Gastrocnemius medialis (tissue), 4 donors: ENCODE results near the gene ADAM22. TPM values are rescaled to one million over a fixed set of nuclear protein-coding genes. Genes with fewer than 3 reads are reported as not detected.

Experiments
- ATAC-seq, 2 donors: fragments of 150-250 bp; one replicate each; pipeline ENCODE4 v1.9.1; 2016
- DNase-seq, 2 donors: peaks; one replicate each; pipeline ENCODE4 v3.0.0-alpha.2; 2019
- H3K27ac ChIP-seq, 4 donors: fragments of 200-600 bp; sonication (generic); 1 replicate in 1 of 4; 2 replicates in 3 of 4; pipeline ENCODE4 v1.5.1; 2016 to 2018; ENCODE audit warnings: mild to moderate bottlenecking in 2 of 4, moderate library complexity in 1 of 4
- H3K27me3 ChIP-seq, 3 donors: fragments of 200-600 bp; sonication (generic) in 2 of 3; 1 replicate in 1 of 3; 2 replicates in 2 of 3; pipeline versions ENCODE4 v1.5.1 to v1.6.0; 2016 to 2019; ENCODE audit warnings: mild to moderate bottlenecking in 1 of 3, moderate library complexity in 1 of 3
- H3K36me3 ChIP-seq, 2 donors: fragments of 200-600 bp; sonication (generic) in 1 of 2; one replicate each; pipeline ENCODE4 v1.5.1; 2017 to 2018
- H3K4me1 ChIP-seq, 2 donors: fragments of 200-600 bp; sonication (generic) in 1 of 2; one replicate each; pipeline ENCODE4 v1.5.1; 2016 to 2017; ENCODE audit warnings: mild to moderate bottlenecking in 2 of 2
- H3K4me3 ChIP-seq, 4 donors: fragments of 200-600 bp; sonication (generic) in 3 of 4; 1 replicate in 1 of 4; 2 replicates in 3 of 4; pipeline ENCODE4 v1.5.1; 2016 to 2019; ENCODE audit warnings: mild to moderate bottlenecking in 2 of 4
- H3K9me3 ChIP-seq, 3 donors: fragments of 200-600 bp; sonication (generic) in 2 of 3; 1 replicate in 1 of 3; 2 replicates in 2 of 3; pipeline ENCODE4 v1.5.1; 2016 to 2019
- POLR2A ChIP-seq, 2 donors: fragments of 450-650 bp; IDR thresholded peaks; one replicate each; pipeline ENCODE4 v1.6.1; 2017; ENCODE audit warnings: antibody characterized with exemption in 2 of 2, mild to moderate bottlenecking in 2 of 2, moderate library complexity in 2 of 2
- in situ Hi-C, 4 donors: fragments of 200-750 bp; cut with MboI; loops; one replicate each; pipeline versions ENCODE4 v1.15.0 to v1.8.0; 2017; ENCODE audit warnings: low sequenced_read_pairs in 4 of 4
- intact Hi-C: fragments of 100-400 bp; cut with DNase I; formaldehyde crosslinking; loops from one replicate; pipeline ENCODE4 v1.15.1; 2023; ENCODE audit warnings: low total_unique reads
- total RNA-seq, 4 donors: library from RNA; depleted of rRNA; stranded (reverse); fragments of >200 nt; gene quantifications; one replicate each; pipeline versions ENCODE4 v1.1.0 to v1.2.3, GENCODE V29; 2016
- TF ChIP-seq, protein P1 (sequence below), 5 experiments: fragments of 450-650 bp in 3 of 5; fragments of 200-600 bp in 2 of 5; sonication (generic) in 2 of 5; IDR thresholded peaks in 4 of 5; conservative IDR thresholded peaks in 1 of 5; 1 replicate in 4 of 5; 2 replicates in 1 of 5; pipeline ENCODE4 v1.5.1; 2016 to 2019; ENCODE audit warnings: antibody characterized with exemption in 5 of 5, mild to moderate bottlenecking in 3 of 5, moderate library complexity in 3 of 5

The ADAM22 gene
- total RNA-seq, 4 donors from 2014 or later = 0.07 to 0.31 (median 0.14) TPM

DNA sequence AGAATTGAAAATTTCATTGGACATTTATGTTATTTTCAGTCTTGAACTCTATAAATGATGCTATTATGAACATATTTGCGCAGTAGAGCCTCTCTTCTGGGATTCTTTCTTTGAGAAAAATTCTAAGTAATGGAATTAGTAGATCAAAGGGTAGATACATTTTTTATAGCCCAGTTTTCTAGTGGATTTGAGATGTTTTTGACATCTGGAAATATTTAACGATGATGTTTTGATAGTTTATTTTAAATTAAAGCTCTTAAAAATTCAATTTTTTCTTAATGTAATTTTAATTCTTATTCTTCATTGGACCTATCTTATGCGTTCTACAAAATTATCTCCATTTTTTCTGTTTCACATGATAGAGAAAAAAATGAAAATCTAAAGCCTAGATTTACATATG lies 103.0 kb downstream of the ADAM22 start:
- in situ Hi-C loops = no loop called here
- H3K9me3 ChIP-seq = no peaks in the 10 kb centered on the region
- H3K36me3 ChIP-seq = no peaks in the 10 kb centered on the region
- H3K4me1 ChIP-seq = no peaks in the 10 kb centered on the region
- ATAC-seq (no peak), DNase-seq (no peak)
- no peaks in the 10 kb centered on the region for H3K27me3 ChIP-seq
- no peak overlapping the region for H3K4me3 ChIP-seq
- intact Hi-C loops = no loop called here
- H3K27ac ChIP-seq = no peak overlapping the region
- TF ChIP-seq POLR2A (IDR thresholded peaks at IDR 0.05) = no peak
- TF ChIP-seq, protein P1, sequence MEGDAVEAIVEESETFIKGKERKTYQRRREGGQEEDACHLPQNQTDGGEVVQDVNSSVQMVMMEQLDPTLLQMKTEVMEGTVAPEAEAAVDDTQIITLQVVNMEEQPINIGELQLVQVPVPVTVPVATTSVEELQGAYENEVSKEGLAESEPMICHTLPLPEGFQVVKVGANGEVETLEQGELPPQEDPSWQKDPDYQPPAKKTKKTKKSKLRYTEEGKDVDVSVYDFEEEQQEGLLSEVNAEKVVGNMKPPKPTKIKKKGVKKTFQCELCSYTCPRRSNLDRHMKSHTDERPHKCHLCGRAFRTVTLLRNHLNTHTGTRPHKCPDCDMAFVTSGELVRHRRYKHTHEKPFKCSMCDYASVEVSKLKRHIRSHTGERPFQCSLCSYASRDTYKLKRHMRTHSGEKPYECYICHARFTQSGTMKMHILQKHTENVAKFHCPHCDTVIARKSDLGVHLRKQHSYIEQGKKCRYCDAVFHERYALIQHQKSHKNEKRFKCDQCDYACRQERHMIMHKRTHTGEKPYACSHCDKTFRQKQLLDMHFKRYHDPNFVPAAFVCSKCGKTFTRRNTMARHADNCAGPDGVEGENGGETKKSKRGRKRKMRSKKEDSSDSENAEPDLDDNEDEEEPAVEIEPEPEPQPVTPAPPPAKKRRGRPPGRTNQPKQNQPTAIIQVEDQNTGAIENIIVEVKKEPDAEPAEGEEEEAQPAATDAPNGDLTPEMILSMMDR (IDR thresholded peaks at IDR 0.05 in 4 of 5, conservative IDR thresholded peaks at IDR 0.05 in 1 of 5) = no peak

DNA sequence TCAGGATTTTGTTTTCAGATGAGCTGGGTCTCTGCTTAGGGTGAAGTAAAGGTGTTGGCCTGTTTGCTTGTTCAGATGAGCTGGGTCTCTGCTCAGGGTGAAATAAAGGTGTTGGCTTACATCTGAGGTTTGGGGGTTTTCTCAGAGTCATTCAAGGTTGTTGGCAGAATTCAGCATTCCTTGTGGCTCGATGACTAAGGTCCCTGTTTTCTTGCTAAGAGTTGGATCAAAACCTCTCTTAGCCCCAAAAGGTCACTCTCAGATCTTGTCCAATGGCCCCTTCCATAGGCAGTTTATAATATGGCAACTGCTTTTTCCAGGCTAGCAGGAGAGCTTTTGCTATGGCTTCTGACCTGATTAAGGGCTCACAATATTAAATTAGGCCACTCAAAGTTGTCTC lies 106.6 kb downstream of the ADAM22 start:
- Histone ChIP-seq H3K27me3 (no peaks in the 10 kb centered on the region), H3K9me3 (no peaks in the 10 kb centered on the region), H3K4me1 (peaks cover 0 to 4% of the 10 kb centered on the region in 2 donors), H3K27ac (no peak overlapping the region), H3K36me3 (no peaks in the 10 kb centered on the region), H3K4me3 (no peak overlapping the region)
- TF ChIP-seq POLR2A (IDR thresholded peaks at IDR 0.05) = no peak
- TF ChIP-seq, protein P1 (IDR thresholded peaks at IDR 0.05 in 4 of 5, conservative IDR thresholded peaks at IDR 0.05 in 1 of 5) = no peak
- intact Hi-C loops (no loop called here), in situ Hi-C loops (no loop called here)
- ATAC-seq (no peak), DNase-seq (no peak)

DNA sequence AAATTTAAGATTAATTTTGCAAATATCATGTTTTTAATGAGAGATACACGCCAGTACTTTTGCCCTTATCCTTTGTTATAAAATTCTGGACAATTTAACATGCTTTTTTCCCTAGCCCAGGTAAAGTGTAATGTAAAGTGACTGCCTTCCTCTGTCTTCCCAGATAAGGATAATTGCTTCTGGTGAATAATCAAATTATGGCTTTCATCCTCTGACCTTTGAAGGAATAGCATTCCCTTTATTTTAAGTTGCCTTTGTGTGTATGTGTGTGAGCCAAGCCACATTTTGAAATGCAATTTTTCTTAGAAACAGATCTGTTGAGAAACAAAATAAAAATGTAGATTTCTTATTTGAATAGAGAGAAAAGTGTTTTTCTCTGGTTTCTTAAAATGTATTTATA lies 107.5 kb downstream of the ADAM22 start:
- Histone ChIP-seq H3K36me3 (no peaks in the 10 kb centered on the region), H3K4me1 (peaks cover 0 to 13% of the 10 kb centered on the region in 2 donors), H3K4me3 (no peak overlapping the region), H3K27me3 (no peaks in the 10 kb centered on the region), H3K27ac (no peak overlapping the region), H3K9me3 (no peaks in the 10 kb centered on the region)
- intact Hi-C loops (no loop called here), in situ Hi-C loops (no loop called here)
- DNase-seq (no peak), ATAC-seq (no peak)
- TF ChIP-seq POLR2A (IDR thresholded peaks at IDR 0.05) = no peak
- TF ChIP-seq, protein P1 (IDR thresholded peaks at IDR 0.05 in 4 of 5, conservative IDR thresholded peaks at IDR 0.05 in 1 of 5) = no peak

DNA sequence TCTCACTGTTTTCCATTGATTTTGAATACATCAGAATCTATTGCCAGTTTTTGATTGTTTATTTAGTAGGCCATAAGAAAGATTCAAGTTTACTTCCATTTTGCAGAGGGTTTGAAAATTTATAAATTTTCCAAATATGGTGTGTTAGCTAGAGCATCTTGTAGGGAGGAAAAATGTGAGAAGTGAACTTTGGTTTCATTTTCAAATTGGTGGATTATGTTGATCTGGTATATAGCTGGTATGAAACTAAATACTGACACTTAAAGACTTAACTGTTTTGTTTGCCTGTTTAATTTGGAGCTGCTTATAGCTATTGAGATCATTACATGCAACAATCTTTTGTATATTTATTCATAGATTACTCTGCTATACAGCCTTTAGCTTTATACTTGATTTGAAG lies 108.1 kb downstream of the ADAM22 start:
- Histone ChIP-seq H3K4me3 (no peak overlapping the region), H3K27me3 (no peaks in the 10 kb centered on the region), H3K4me1 (peaks cover 0 to 13% of the 10 kb centered on the region in 2 donors), H3K9me3 (no peaks in the 10 kb centered on the region), H3K36me3 (no peaks in the 10 kb centered on the region), H3K27ac (no peak overlapping the region)
- in situ Hi-C loops (no loop called here), intact Hi-C loops (no loop called here)
- DNase-seq (no peak), ATAC-seq (no peak)
- TF ChIP-seq, protein P1 (IDR thresholded peaks at IDR 0.05 in 4 of 5, conservative IDR thresholded peaks at IDR 0.05 in 1 of 5) = no peak
- no peak for TF ChIP-seq POLR2A (IDR thresholded peaks at IDR 0.05)

DNA sequence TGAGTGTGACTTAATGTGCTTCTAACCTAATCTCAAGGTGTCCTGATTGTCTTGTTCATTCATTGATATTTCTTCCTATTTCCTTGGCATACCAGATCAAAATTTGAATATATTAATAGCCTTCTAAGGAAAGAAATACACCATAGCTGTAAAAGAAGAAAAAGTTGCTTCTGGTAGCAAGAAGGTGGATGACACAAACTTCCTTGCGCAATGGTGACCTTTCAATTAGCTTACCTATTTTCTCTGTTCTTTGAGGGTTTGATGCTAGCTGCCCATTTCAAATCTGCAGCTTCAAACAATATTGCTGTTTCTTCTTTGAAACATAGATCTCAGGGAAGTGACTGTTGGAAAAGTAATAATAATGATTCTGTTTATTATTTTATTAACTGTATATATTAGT lies 108.8 kb downstream of the ADAM22 start:
- in situ Hi-C loops = no loop called here

More for the DNA sequence above, 108.8 kb downstream of the ADAM22 start:
- intact Hi-C loops = no loop called here
- peaks cover 0 to 13% of the 10 kb centered on the region in 2 donors for H3K4me1 ChIP-seq
- H3K27ac ChIP-seq = no peak overlapping the region
- no peaks in the 10 kb centered on the region for H3K9me3 ChIP-seq
- H3K36me3 ChIP-seq = no peaks in the 10 kb centered on the region
- H3K27me3 ChIP-seq = no peaks in the 10 kb centered on the region
- TF ChIP-seq, protein P1 (IDR thresholded peaks at IDR 0.05 in 4 of 5, conservative IDR thresholded peaks at IDR 0.05 in 1 of 5) = no peak
- no peak for DNase-seq
- no peak overlapping the region for H3K4me3 ChIP-seq
- no peak for ATAC-seq
